ENCODE results near the gene SAP30. TPM values are rescaled to one million over a fixed set of nuclear protein-coding genes. Genes with fewer than 3 reads are reported as not detected.

Gene SAP30
- total RNA-seq, 1 donor from 2014 or later: 8.8 TPM

DNA sequence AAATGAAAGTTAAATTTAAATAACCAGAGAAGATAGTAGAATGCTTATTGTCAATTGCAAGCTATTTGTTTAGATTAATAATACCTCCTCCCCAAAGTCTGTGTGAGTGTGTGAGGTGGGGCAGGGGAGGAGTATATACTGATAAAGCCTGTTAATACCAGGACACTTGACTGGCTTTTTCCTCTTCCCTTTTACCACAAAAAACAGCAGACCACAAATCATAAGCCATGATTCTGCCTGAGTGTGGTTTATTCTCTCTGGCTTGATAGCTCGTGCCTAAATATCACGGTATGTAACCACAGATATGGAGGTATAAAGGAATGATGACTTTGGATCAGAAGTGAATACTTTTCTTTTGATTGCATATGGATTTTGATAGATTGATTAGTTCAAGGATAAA, 50.0 kb downstream of the SAP30 start:
- no peaks in the 10 kb centered on the region for H3K9me3 ChIP-seq (ENCODE audit: insufficient read depth, low read depth, low read length)
- H3K4me2 ChIP-seq (ENCODE audit: low read length): peak overlapping the region; percentile 35
- H3K4me3 ChIP-seq (ENCODE audit: insufficient read depth, low read depth, low read length): no peak overlapping the region
- no peaks in the 10 kb centered on the region for H3K36me3 ChIP-seq (ENCODE audit: insufficient read depth, low read length)
- peaks cover 11% of the 10 kb centered on the region for H3K4me1 Mint-ChIP-seq (ENCODE audit: low read depth, unreplicated experiment)
- no peak overlapping the region for H2AFZ ChIP-seq (ENCODE audit: low read depth, low read length)
- H3K27me3 Mint-ChIP-seq (ENCODE audit: low read depth, unreplicated experiment): no peaks in the 10 kb centered on the region
- no peaks in the 10 kb centered on the region for H4K20me1 ChIP-seq (ENCODE audit: insufficient read depth, low read length)
- no peak overlapping the region for H3K27ac Mint-ChIP-seq (ENCODE audit: unreplicated experiment)
- DNase-seq (ENCODE audit: low read depth): peak; percentile 82
- no peak for FAIRE-seq
- H3K36me3 Mint-ChIP-seq (ENCODE audit: low read depth, unreplicated experiment): peaks cover 1% of the 10 kb centered on the region
- no peaks in the 10 kb centered on the region for H3K27me3 ChIP-seq (ENCODE audit: insufficient read depth, low read length)
- H3K9ac ChIP-seq (ENCODE audit: low read length): no peak overlapping the region
- peaks cover 10% of the 10 kb centered on the region for H3K4me1 ChIP-seq (ENCODE audit: insufficient read depth, low read length)
- no peak overlapping the region for H3K4me3 Mint-ChIP-seq (ENCODE audit: unreplicated experiment)
- H3K9me3 Mint-ChIP-seq (ENCODE audit: unreplicated experiment): no peaks in the 10 kb centered on the region
- TF ChIP-seq EZH2 (IDR thresholded peaks at IDR 0.05; ENCODE audit: insufficient read depth, low read length): no peak
- TF ChIP-seq, protein P1, sequence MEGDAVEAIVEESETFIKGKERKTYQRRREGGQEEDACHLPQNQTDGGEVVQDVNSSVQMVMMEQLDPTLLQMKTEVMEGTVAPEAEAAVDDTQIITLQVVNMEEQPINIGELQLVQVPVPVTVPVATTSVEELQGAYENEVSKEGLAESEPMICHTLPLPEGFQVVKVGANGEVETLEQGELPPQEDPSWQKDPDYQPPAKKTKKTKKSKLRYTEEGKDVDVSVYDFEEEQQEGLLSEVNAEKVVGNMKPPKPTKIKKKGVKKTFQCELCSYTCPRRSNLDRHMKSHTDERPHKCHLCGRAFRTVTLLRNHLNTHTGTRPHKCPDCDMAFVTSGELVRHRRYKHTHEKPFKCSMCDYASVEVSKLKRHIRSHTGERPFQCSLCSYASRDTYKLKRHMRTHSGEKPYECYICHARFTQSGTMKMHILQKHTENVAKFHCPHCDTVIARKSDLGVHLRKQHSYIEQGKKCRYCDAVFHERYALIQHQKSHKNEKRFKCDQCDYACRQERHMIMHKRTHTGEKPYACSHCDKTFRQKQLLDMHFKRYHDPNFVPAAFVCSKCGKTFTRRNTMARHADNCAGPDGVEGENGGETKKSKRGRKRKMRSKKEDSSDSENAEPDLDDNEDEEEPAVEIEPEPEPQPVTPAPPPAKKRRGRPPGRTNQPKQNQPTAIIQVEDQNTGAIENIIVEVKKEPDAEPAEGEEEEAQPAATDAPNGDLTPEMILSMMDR (IDR thresholded peaks at IDR 0.05; ENCODE audit: insufficient read depth, low read depth, low read length): no peak
- no peak overlapping the region for H3K27ac ChIP-seq (ENCODE audit: low read depth, low read length)
- H3K79me2 ChIP-seq (ENCODE audit: insufficient read depth, low read length): no peaks in the 10 kb centered on the region

DNA sequence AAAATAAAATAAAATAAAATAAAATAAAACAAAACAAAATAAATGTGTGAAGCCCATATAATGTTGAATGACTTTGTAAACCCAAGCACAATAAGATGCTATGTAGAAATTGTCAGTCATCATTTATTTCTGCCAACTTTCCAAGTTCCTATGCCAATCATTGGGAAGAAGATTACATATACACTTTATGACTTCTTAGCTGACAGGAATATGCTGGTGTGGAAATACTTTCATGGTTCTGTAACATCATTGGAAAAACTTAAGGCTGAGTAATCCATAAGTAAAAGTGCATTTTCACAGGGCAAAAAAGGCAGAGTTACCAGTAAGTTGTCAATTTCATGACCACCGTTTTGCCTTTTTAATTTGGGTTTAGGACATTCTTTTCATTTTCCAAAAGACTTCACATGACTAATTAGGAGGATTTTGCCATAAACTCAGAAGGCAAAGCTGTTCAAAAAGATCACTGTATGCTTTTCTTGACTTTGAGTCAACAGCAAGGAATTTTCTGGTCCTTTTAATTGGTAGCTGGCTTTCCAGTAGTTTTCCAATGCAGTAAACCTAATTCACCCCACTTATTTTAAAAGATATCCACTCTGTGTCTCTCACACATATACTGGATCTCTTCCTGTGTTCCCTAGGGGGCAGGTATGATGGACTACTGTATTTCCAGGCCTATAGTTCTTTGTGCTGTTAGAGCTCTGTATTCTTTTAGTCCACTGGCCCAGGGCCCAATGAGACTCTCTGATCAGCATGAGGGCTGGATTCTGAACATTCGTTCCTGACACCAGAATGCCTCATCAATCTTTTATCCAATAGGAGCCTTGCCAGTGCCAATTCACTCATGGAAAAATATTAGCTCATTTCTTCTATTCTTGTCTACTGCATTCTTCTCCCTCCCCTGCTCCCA, 54.4 kb downstream of the SAP30 start:
- peak overlapping the region; percentile 72 for H3K27ac ChIP-seq (ENCODE audit: low read depth, low read length)
- peak overlapping the region; percentile 88 for H3K27ac Mint-ChIP-seq (ENCODE audit: unreplicated experiment)
- H3K27me3 ChIP-seq (ENCODE audit: insufficient read depth, low read length): no peaks in the 10 kb centered on the region
- peaks cover 12% of the 10 kb centered on the region for H3K4me1 ChIP-seq (ENCODE audit: insufficient read depth, low read length)
- H3K4me1 Mint-ChIP-seq (ENCODE audit: low read depth, unreplicated experiment): peaks cover 12% of the 10 kb centered on the region
- H3K9me3 Mint-ChIP-seq (ENCODE audit: unreplicated experiment): no peaks in the 10 kb centered on the region
- peak overlapping the region; percentile 20 for H3K9ac ChIP-seq (ENCODE audit: low read length)
- peak; percentile 94 for FAIRE-seq
- H3K79me2 ChIP-seq (ENCODE audit: insufficient read depth, low read length): no peaks in the 10 kb centered on the region
- no peaks in the 10 kb centered on the region for H3K9me3 ChIP-seq (ENCODE audit: insufficient read depth, low read depth, low read length)
- H3K36me3 Mint-ChIP-seq (ENCODE audit: low read depth, unreplicated experiment): peaks cover 1% of the 10 kb centered on the region
- peak overlapping the region; percentile 12 for H2AFZ ChIP-seq (ENCODE audit: low read depth, low read length)
- H3K4me2 ChIP-seq (ENCODE audit: low read length): peak overlapping the region; percentile 59
- no peaks in the 10 kb centered on the region for H3K27me3 Mint-ChIP-seq (ENCODE audit: low read depth, unreplicated experiment)
- H3K4me3 ChIP-seq (ENCODE audit: insufficient read depth, low read depth, low read length): no peak overlapping the region
- no peaks in the 10 kb centered on the region for H3K36me3 ChIP-seq (ENCODE audit: insufficient read depth, low read length)
- TF ChIP-seq EZH2 (IDR thresholded peaks at IDR 0.05; ENCODE audit: insufficient read depth, low read length): no peak
- TF ChIP-seq, protein P1 (IDR thresholded peaks at IDR 0.05; ENCODE audit: insufficient read depth, low read depth, low read length): no peak
- peak; percentile 91 for DNase-seq (ENCODE audit: low read depth)
- H3K4me3 Mint-ChIP-seq (ENCODE audit: unreplicated experiment): no peak overlapping the region
- no peaks in the 10 kb centered on the region for H4K20me1 ChIP-seq (ENCODE audit: insufficient read depth, low read length)

- H3K79me2 ChIP-seq (ENCODE audit: insufficient read depth, low read length): no peaks in the 10 kb centered on the region
- Mint-ChIP-seq H3K4me1 (ENCODE audit: low read depth, unreplicated experiment) (peaks cover 12% of the 10 kb centered on the region), H3K36me3 (ENCODE audit: low read depth, unreplicated experiment) (peaks cover 1% of the 10 kb centered on the region), H3K27ac (ENCODE audit: unreplicated experiment) (peak overlapping the region; percentile 88), H3K4me3 (ENCODE audit: unreplicated experiment) (no peak overlapping the region), H3K9me3 (ENCODE audit: unreplicated experiment) (no peaks in the 10 kb centered on the region), H3K27me3 (ENCODE audit: low read depth, unreplicated experiment) (no peaks in the 10 kb centered on the region)
- no peaks in the 10 kb centered on the region for H4K20me1 ChIP-seq (ENCODE audit: insufficient read depth, low read length)
- no peak overlapping the region for H3K4me3 ChIP-seq (ENCODE audit: insufficient read depth, low read depth, low read length)
- H2AFZ ChIP-seq (ENCODE audit: low read depth, low read length): no peak overlapping the region
- TF ChIP-seq, protein P1 (IDR thresholded peaks at IDR 0.05; ENCODE audit: insufficient read depth, low read depth, low read length): no peak
- no peak for TF ChIP-seq EZH2 (IDR thresholded peaks at IDR 0.05; ENCODE audit: insufficient read depth, low read length)
- H3K27ac ChIP-seq (ENCODE audit: low read depth, low read length): peak overlapping the region; percentile 72
- H3K9ac ChIP-seq (ENCODE audit: low read length): no peak overlapping the region
- H3K27me3 ChIP-seq (ENCODE audit: insufficient read depth, low read length): no peaks in the 10 kb centered on the region
- H3K4me2 ChIP-seq (ENCODE audit: low read length): no peak overlapping the region
- H3K4me1 ChIP-seq (ENCODE audit: insufficient read depth, low read length): peaks cover 12% of the 10 kb centered on the region
- DNase-seq (ENCODE audit: low read depth) (no peak), FAIRE-seq (peak; percentile 9)
- H3K9me3 ChIP-seq (ENCODE audit: insufficient read depth, low read depth, low read length): no peaks in the 10 kb centered on the region
- no peaks in the 10 kb centered on the region for H3K36me3 ChIP-seq (ENCODE audit: insufficient read depth, low read length)
These were observed 55.3 kb downstream of the SAP30 start for GRCh38 chr4:173426064-173426463.

All from astrocyte (in vitro differentiated cells and primary cell).